ENCODE data around the gene AP5S1. TPM values are rescaled to one million over a fixed set of nuclear protein-coding genes. Genes with fewer than 3 reads are reported as not detected.
"Not testable (repeated sequence)": the region's sequence is repeated elsewhere in the genome, so short reads cannot be mapped to it uniquely, and the experiment has no call there.

Gene AP5S1
- polyA plus RNA-seq, 3 donors from 2014 or later = 16.3 to 23.1 (median 17.4) TPM

DNA sequence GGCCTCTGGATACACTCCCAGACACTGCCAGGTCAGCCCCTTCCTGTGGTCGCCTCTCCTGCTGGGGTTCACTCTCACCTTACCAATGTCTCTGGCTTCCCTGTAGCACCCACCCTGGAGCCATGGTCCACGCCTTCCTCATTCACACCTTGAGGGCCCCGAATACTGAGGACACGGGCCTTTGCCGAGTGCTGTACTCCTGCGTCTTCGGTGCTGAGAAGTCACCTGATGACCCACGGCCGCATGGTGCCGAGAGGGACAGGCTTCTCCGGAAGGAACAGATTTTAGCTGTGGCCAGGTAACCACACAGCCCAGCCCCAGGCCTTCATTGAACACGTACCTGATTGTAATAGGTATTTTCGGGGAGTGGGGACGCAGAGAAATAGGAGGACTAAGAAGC is 1.6 kb downstream of the AP5S1 start:
- Mint-ChIP-seq H3K9me3 (no peaks in the 10 kb centered on the region), H3K4me3 (peak overlapping the region; percentile 82 to 96 (median 91)), H3K27ac (peak overlapping the region; percentile 94 to 99 (median 98)), H3K36me3 (peaks cover 7 to 9% (median 7%) of the 10 kb centered on the region in 3 donors), H3K27me3 (ENCODE audit: low read depth in 3 of 3) (peaks cover 6 to 9% (median 8%) of the 10 kb centered on the region in 3 donors), H3K4me1 (peaks cover 46 to 53% of the 10 kb centered on the region in 2 donors)
- no peak for DNase-seq

DNA sequence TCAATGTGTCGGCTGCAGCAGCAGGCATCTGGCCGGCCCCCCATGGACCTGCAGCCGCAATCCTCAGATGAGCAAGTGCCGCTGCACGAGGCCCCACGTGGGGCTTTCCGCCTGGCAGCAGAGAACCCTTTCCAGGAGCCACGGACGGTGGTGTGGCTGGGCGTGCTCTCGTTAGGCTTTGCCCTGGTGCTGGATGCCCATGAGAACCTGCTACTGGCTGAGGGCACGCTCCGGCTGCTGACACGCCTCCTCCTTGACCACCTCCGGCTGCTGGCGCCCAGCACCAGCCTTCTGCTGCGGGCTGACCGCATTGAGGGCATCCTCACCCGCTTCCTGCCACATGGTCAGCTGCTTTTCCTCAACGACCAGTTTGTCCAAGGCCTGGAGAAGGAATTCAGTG is 3.5 kb downstream of the AP5S1 start:
- DNase-seq = no peak
- Mint-ChIP-seq H3K9me3 (no peaks in the 10 kb centered on the region), H3K27ac (no peak overlapping the region), H3K27me3 (ENCODE audit: low read depth in 3 of 3) (peaks cover 6 to 9% (median 8%) of the 10 kb centered on the region in 3 donors), H3K4me1 (peaks cover 29 to 37% of the 10 kb centered on the region in 2 donors), H3K4me3 (no peak overlapping the region), H3K36me3 (peaks cover 7 to 10% (median 7%) of the 10 kb centered on the region in 3 donors)

- DNase-seq = no peak
- Mint-ChIP-seq H3K9me3 (no peaks in the 10 kb centered on the region), H3K4me3 (no peak overlapping the region), H3K27ac (no peak overlapping the region), H3K27me3 (ENCODE audit: low read depth in 3 of 3) (peaks cover 3 to 7% (median 7%) of the 10 kb centered on the region in 3 donors), H3K36me3 (peaks cover 7 to 10% (median 9%) of the 10 kb centered on the region in 3 donors), H3K4me1 (peaks cover 18 to 29% of the 10 kb centered on the region in 2 donors)
Measured at GRCh38 chr20:3825526-3825925, 5.2 kb downstream of the AP5S1 start.

- peaks cover 10 to 20% of the 10 kb centered on the region in 2 donors for H3K4me1 Mint-ChIP-seq
- H3K36me3 Mint-ChIP-seq = peaks cover 7 to 11% (median 10%) of the 10 kb centered on the region in 3 donors
- H3K9me3 Mint-ChIP-seq = no peaks in the 10 kb centered on the region
- H3K27ac Mint-ChIP-seq = peak overlapping the region in 4 of 6 donors; percentile 40 to 70 (median 57)
- H3K27me3 Mint-ChIP-seq (ENCODE audit: low read depth in 3 of 3) = peaks cover 0 to 7% (median 0%) of the 10 kb centered on the region in 3 donors
- no peak for DNase-seq
- no peak overlapping the region for H3K4me3 Mint-ChIP-seq
Measured at GRCh38 chr20:3826420-3826819, 6.1 kb downstream of the AP5S1 start.

DNA sequence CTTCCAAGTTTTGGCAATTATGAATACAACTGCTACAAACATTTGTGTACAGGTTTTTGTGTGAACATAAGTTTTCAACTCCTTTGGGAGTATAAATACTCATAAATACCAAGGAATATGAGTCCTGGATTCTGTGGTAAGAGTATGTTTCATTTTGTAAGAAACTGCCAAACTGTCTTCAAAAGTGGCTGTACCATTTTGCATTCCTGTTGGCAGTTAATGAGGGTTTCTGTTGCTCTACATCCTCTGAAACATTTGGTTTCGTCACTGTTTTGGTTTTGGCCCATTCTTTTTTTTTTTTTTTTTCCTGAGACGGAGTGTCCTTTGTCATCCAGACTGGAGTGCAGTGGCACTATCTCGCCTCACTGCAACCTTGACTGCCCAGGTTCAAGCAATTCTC is 8.5 kb downstream of the AP5S1 start:
- no peak overlapping the region for H3K4me3 Mint-ChIP-seq
- peaks cover 4 to 12% of the 10 kb centered on the region in 2 donors for H3K4me1 Mint-ChIP-seq
- peaks cover 0 to 4% (median 3%) of the 10 kb centered on the region in 3 donors for H3K36me3 Mint-ChIP-seq
- no peaks in the 10 kb centered on the region for H3K9me3 Mint-ChIP-seq
- no peak for DNase-seq
- H3K27me3 Mint-ChIP-seq (ENCODE audit: low read depth in 3 of 3) = peaks cover 0 to 2% (median 0%) of the 10 kb centered on the region in 3 donors
- no peak overlapping the region for H3K27ac Mint-ChIP-seq

- H3K27me3 Mint-ChIP-seq (ENCODE audit: low read depth in 3 of 3); DNase-seq; H3K27ac Mint-ChIP-seq; H3K36me3 Mint-ChIP-seq; H3K9me3 Mint-ChIP-seq; H3K4me3 Mint-ChIP-seq: not testable (repeated sequence)
- H3K4me1 Mint-ChIP-seq = peaks cover 4 to 12% of the 10 kb centered on the region in 2 donors
Measured at GRCh38 chr20:3829891-3830290, 9.5 kb downstream of the AP5S1 start.

DNA sequence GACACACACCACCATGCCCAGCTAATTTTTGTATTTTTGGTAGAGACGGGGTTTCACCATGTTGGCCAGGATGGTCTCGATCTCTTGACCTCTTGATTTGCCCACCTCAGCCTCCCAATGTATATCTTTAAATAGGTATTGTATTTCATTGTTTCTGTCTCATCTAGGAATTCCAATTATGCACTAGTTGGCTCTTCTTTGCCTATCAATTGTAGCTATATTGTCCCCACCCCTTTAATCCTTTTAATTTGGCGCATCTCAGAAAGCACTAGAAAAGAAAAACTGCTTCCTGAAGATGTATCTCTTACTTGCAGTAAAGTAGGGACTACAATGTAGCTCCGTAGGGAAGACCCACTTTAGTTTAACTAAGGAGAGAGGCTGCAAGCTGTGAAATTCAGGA is 15.8 kb downstream of the AP5S1 start:
- H3K27me3 Mint-ChIP-seq (ENCODE audit: low read depth in 3 of 3) = peaks cover 0 to 2% (median 0%) of the 10 kb centered on the region in 3 donors
- H3K9me3 Mint-ChIP-seq = no peaks in the 10 kb centered on the region
- no peak for DNase-seq
- no peaks in the 10 kb centered on the region for H3K4me1 Mint-ChIP-seq
- H3K27ac Mint-ChIP-seq = no peak overlapping the region
- peaks cover 0 to 7% (median 0%) of the 10 kb centered on the region in 3 donors for H3K36me3 Mint-ChIP-seq
- H3K4me3 Mint-ChIP-seq = no peak overlapping the region

GRCh38 chr20:3839328-3839727 is 19.0 kb downstream of the AP5S1 start:
- DNase-seq = no peak
- H3K27ac Mint-ChIP-seq = no peak overlapping the region
- H3K4me1 Mint-ChIP-seq = no peaks in the 10 kb centered on the region
- no peaks in the 10 kb centered on the region for H3K9me3 Mint-ChIP-seq
- no peak overlapping the region for H3K4me3 Mint-ChIP-seq
- H3K27me3 Mint-ChIP-seq (ENCODE audit: low read depth in 3 of 3) = peaks cover 0 to 2% (median 0%) of the 10 kb centered on the region in 3 donors
- peaks cover 0 to 7% (median 0%) of the 10 kb centered on the region in 3 donors for H3K36me3 Mint-ChIP-seq

- H3K9me3 Mint-ChIP-seq; H3K27me3 Mint-ChIP-seq (ENCODE audit: low read depth in 3 of 3); H3K36me3 Mint-ChIP-seq; H3K4me3 Mint-ChIP-seq; H3K4me1 Mint-ChIP-seq; DNase-seq; H3K27ac Mint-ChIP-seq: not testable (repeated sequence)
Measured at GRCh38 chr20:3840201-3840600, 19.9 kb downstream of the AP5S1 start.

DNA sequence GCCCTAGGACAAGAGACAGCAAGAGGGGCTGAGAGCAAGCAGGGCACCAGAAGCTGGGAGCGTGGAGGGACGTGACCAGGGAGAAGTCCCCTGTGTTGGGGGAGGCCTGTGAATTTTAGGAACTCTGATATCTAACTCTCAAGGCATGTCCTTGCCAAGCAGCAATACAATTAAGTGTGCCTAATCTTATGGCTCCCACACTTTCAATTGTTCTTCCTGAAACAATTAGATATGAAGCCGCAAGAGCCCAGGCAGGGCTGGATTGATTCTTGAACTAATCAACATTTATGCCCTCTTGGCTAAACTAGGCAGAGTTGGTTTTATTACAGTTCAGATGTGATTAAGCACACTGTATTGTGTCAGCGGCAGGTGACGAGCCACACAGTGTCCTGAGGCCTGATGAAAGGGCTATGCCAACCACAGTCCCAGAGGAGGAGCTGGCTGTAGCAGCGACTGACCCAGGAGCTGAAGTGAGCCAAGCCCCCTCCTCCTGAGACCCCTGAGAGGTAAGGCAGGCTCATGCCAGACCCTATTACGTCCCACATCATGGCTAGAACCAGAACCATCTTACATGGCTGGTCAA is 22.1 kb downstream of the AP5S1 start:
- DNase-seq = no peak
- Mint-ChIP-seq H3K36me3 (peaks cover 0 to 7% (median 0%) of the 10 kb centered on the region in 3 donors), H3K27me3 (ENCODE audit: low read depth in 3 of 3) (peaks cover 0 to 7% (median 0%) of the 10 kb centered on the region in 3 donors), H3K27ac (no peak overlapping the region), H3K4me1 (peaks cover 4 to 12% of the 10 kb centered on the region in 2 donors), H3K9me3 (no peaks in the 10 kb centered on the region), H3K4me3 (peak overlapping the region in 1 of 5 donors; percentile 18)

DNA sequence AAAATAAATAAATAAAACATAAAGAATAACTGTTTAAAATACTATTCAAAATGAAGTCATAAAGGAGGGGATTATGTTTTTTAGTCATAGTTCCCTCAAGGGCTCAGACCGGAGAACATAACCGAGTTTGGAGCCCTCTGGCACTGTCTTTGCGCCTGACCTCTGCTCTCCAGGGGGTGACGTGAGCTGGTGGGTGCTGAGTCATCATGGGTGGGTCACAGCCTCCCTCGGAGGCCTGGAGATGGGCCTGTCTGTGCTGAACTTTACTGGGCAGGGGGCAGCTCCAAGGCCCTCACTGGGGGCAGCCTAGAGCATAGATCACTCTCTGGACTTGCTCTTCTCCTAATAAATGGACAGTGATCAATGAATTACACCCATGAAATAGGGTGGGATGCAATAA is 23.1 kb downstream of the AP5S1 start:
- no peak for DNase-seq
- Mint-ChIP-seq H3K4me3 (no peak overlapping the region), H3K27me3 (ENCODE audit: low read depth in 3 of 3) (peaks cover 0 to 7% (median 0%) of the 10 kb centered on the region in 3 donors), H3K36me3 (peaks cover 0 to 7% (median 0%) of the 10 kb centered on the region in 3 donors), H3K4me1 (peaks cover 11 to 22% of the 10 kb centered on the region in 2 donors), H3K27ac (no peak overlapping the region), H3K9me3 (no peaks in the 10 kb centered on the region)

DNA sequence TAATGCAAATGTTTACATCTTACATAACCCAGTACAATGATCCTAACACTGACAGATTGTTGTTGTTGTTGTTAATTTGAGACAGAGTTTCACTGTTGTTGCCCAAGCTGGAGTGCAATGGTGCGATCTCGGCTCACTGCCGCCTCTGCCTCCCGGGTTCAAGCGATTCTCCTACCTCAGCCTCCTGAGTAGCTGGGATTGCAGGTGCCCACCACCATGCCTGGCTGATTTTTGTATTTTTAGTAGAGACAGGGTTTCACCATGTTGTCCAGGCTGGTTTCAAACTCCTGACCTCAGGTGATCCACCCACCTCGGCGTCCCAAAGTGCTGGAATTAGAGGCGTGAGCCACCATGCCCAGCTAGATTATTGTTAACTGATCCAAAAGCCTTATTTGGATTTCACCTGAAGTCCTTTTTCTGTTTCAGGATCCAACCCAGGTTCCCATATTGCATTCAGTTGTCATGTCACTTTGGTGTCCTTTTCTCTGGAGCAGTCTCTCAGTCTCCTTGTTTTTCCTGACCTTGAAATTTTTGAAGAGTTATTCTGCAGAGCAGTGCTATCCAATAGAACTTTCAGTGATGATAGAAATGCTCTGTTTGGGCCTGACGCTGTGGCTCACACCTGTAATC is 23.8 kb downstream of the AP5S1 start:
- H3K4me1 Mint-ChIP-seq = peaks cover 17 to 29% of the 10 kb centered on the region in 2 donors
- not testable (repeated sequence) for H3K27ac Mint-ChIP-seq; H3K9me3 Mint-ChIP-seq; H3K27me3 Mint-ChIP-seq (ENCODE audit: low read depth in 3 of 3); H3K36me3 Mint-ChIP-seq; DNase-seq
- peak overlapping the region in 1 of 5 donors; percentile 30 for H3K4me3 Mint-ChIP-seq

GRCh38 chr20:3846378-3846739 is 26.0 kb downstream of the AP5S1 start:
- Mint-ChIP-seq H3K27me3 (ENCODE audit: low read depth in 3 of 3) (peaks cover 0 to 5% (median 2%) of the 10 kb centered on the region in 3 donors), H3K4me1 (peaks cover 24 to 31% of the 10 kb centered on the region in 2 donors), H3K9me3 (no peaks in the 10 kb centered on the region), H3K27ac (peak overlapping the region; percentile 83 to 92 (median 88)), H3K4me3 (peak overlapping the region; percentile 86 to 91 (median 90)), H3K36me3 (no peaks in the 10 kb centered on the region)
- DNase-seq = no peak

- peaks cover 0 to 5% (median 2%) of the 10 kb centered on the region in 3 donors for H3K27me3 Mint-ChIP-seq (ENCODE audit: low read depth in 3 of 3)
- no peaks in the 10 kb centered on the region for H3K36me3 Mint-ChIP-seq
- H3K4me3 Mint-ChIP-seq = peak within 1 kb of the TSS; percentile 86 to 91 (median 90)
- peaks cover 24 to 31% of the 10 kb centered on the region in 2 donors for H3K4me1 Mint-ChIP-seq
- peak within 1 kb of the TSS; percentile 83 to 92 (median 89) for H3K27ac Mint-ChIP-seq
- peak; percentile 87 to 89 (median 88) for DNase-seq
- no peaks in the 10 kb centered on the region for H3K9me3 Mint-ChIP-seq
Measured at GRCh38 chr20:3846740-3847428, 26.5 kb downstream of the AP5S1 start, which contains the start of gene MAVS. TSS of gene MAVS (plus strand) at chr20:3846834. CDS start at chr20:3854625, 7,791 bp downstream.
